HG02943 (cell line): ENCODE measurements around the gene SFMBT2.

Experiments used
- ATAC-seq: cut with Tn5 transposase; IDR thresholded peaks from one replicate; pipeline ENCODE4 v1.9.1; 2021; ENCODE audit warnings: mild to moderate bottlenecking, low read depth, moderate library complexity; ENCODE audit not compliant: unreplicated experiment

The SFMBT2 gene

GRCh38 chr10:7410862-7411670 lies at the start of gene SFMBT2:
SFMBT2 (minus strand) TSS chr10:7411034; CDS start chr10:7381898, 29,136 bp downstream.
- peak; percentile 33 for ATAC-seq

GRCh38 chr10:7460006-7460405 lies 49.2 kb upstream of the SFMBT2 start:
- no peak for ATAC-seq

GRCh38 chr10:7458556-7458955 lies 47.7 kb upstream of the SFMBT2 start:
- no peak for ATAC-seq

- ATAC-seq = no peak
Measured at GRCh38 chr10:7457478-7458316, 46.9 kb upstream of the SFMBT2 start.

- ATAC-seq = no peak
Measured at GRCh38 chr10:7449063-7449695, 38.3 kb upstream of the SFMBT2 start.

- no peak for ATAC-seq
Measured at GRCh38 chr10:7445474-7446185, 34.8 kb upstream of the SFMBT2 start.

GRCh38 chr10:7444551-7445121 lies 33.8 kb upstream of the SFMBT2 start:
- ATAC-seq = no peak

GRCh38 chr10:7443036-7443435 lies 32.2 kb upstream of the SFMBT2 start:
- ATAC-seq = no peak

GRCh38 chr10:7441403-7442147 lies 30.7 kb upstream of the SFMBT2 start:
- no peak for ATAC-seq

- no peak for ATAC-seq
Measured at GRCh38 chr10:7439696-7440095, 28.9 kb upstream of the SFMBT2 start.

GRCh38 chr10:7438196-7438986 lies 27.6 kb upstream of the SFMBT2 start:
- no peak for ATAC-seq

GRCh38 chr10:7436490-7437100 lies 25.8 kb upstream of the SFMBT2 start:
- no peak for ATAC-seq

GRCh38 chr10:7435674-7436073 lies 24.8 kb upstream of the SFMBT2 start:
- ATAC-seq = peak; percentile 53

- ATAC-seq = no peak
Measured at GRCh38 chr10:7434378-7434777, 23.5 kb upstream of the SFMBT2 start.

- ATAC-seq = no peak
Measured at GRCh38 chr10:7433861-7434260, 23.0 kb upstream of the SFMBT2 start.

- ATAC-seq = no peak
Measured at GRCh38 chr10:7432884-7433726, 22.3 kb upstream of the SFMBT2 start.

GRCh38 chr10:7428673-7429350 lies 18.0 kb upstream of the SFMBT2 start:
- ATAC-seq = no peak
